SH-SY5Y (cell line): ENCODE data around the gene CRTC2.

ENCODE experiments used
- GATA2 ChIP-seq: IDR thresholded peaks from 2 replicates; pipeline ENCODE4 v1.6.1; 2011; ENCODE audit warnings: mild to moderate bottlenecking, low read depth, low read length
- GATA3 ChIP-seq: IDR thresholded peaks from 2 replicates; pipeline ENCODE4 v1.6.1; 2011; ENCODE audit warnings: low read depth, mild to moderate bottlenecking, low read length, moderate library complexity

Gene CRTC2

GRCh38 chr1:153962088-153963029 is 3.9 kb upstream of the CRTC2 start:
- TF ChIP-seq GATA2 (no peak), GATA3 (no peak)

GRCh38 chr1:153961421-153961820 is 3.0 kb upstream of the CRTC2 start:
- no peak for TF ChIP-seq GATA3
- no peak for TF ChIP-seq GATA2

- TF ChIP-seq GATA3: no peak
- TF ChIP-seq GATA2: no peak
Observed at GRCh38 chr1:153960206-153960605, 1.8 kb upstream of the CRTC2 start.

- TF ChIP-seq GATA3: no peak
- TF ChIP-seq GATA2: no peak
Observed at GRCh38 chr1:153959454-153959853, 1.0 kb upstream of the CRTC2 start.

- TF ChIP-seq GATA3: no peak
- no peak for TF ChIP-seq GATA2
Observed at GRCh38 chr1:153958961-153959260, 499 bp upstream of the CRTC2 start.

- no peak for TF ChIP-seq GATA2
- TF ChIP-seq GATA3: no peak
Observed at GRCh38 chr1:153957744-153958110, 685 bp downstream of the CRTC2 start.

- TF ChIP-seq GATA3: no peak
Observed at GRCh38 chr1:153956997-153957715, 1.3 kb downstream of the CRTC2 start.

- no peak for TF ChIP-seq GATA2
- no peak for TF ChIP-seq GATA3
Observed at GRCh38 chr1:153954826-153955225, 3.6 kb downstream of the CRTC2 start.

- TF ChIP-seq GATA3: no peak
- TF ChIP-seq GATA2: no peak
Observed at GRCh38 chr1:153953859-153954365, 4.5 kb downstream of the CRTC2 start.

- TF ChIP-seq GATA3: no peak
- TF ChIP-seq GATA2: no peak
Observed at GRCh38 chr1:153951801-153952200, 6.6 kb downstream of the CRTC2 start.

GRCh38 chr1:153951183-153951582 is 7.2 kb downstream of the CRTC2 start:
- TF ChIP-seq GATA2: no peak

GRCh38 chr1:153946622-153947241 is 11.7 kb downstream of the CRTC2 start, which contains the start of gene DENND4B:
TSS of gene DENND4B (minus strand) at chr1:153946718. CDS start at chr1:153944374, 2,344 bp downstream.
- no peak for TF ChIP-seq GATA2
- no peak for TF ChIP-seq GATA3

GRCh38 chr1:153945795-153946621 is 12.4 kb downstream of the CRTC2 start:
- no peak for TF ChIP-seq GATA2
- TF ChIP-seq GATA3: no peak
